ENCODE results near the gene KMT2A.
"Not testable (repeated sequence)": the region's sequence is repeated elsewhere in the genome, so short reads cannot be mapped to it uniquely, and the experiment has no call there.

Gene KMT2A

DNA sequence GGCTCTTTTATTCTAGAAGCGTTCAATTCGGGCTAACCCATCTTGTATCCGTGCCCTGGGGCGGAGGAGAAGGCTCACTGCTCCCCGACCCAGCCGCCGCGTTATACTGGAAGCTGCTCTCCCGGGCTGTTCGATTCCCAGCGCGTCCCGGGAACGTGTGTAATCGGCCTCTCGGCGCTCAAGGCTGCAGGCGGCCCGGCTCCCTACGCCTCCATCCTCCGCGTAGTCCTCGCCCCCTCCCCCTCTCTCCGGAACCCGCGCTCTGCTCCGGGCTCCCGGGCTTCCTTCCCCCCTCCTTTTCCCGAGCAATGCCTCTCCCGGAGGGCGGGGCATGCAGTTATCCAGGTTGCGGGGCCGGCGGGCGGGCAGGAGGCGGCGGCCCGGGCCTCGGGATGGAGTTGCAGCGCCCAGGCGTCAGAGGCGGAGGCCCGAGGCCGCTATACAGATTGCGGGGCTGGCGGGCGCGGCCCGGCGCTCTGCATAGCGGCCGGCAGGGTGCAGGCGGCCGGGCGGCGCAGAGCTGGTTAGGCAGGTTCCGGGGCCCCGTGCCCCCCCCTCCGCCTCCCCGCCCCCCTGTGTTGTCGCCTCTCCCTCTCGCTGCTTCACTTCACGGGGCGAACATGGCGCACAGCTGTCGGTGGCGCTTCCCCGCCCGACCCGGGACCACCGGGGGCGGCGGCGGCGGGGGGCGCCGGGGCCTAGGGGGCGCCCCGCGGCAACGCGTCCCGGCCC is at the start of gene KMT2A:
Gene KMT2A (plus strand): TSS at position 600 of the 732 bp plus-strand sequence. CDS start 21 bp downstream, at position 621.
- DNase-seq (ENCODE audit: low read depth in 3 of 3, low spot score in 1 of 3) = peak; percentile 83 to 95 (median 88)

DNA sequence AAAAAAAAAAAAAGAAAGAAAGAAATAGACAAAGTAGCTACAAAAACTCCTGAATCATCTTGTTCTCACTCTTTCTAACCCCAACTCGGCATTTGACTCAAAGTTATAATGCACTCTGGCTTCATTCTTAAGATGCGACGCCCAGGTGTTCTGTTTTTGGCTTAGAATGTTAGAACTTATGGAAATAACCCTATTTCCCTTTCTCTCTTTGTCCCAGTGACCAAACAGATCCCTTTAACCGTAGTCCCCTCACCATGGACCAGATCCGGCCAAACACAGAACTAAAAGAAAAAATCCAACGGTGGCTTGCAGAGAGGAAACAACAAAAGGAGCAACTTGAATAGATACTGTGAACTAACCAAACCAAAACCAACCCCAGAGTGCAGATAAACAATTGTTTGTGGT is 40.2 kb upstream of the KMT2A start:
- DNase-seq (ENCODE audit: low read depth in 3 of 3, low spot score in 1 of 3) = no peak

- DNase-seq (ENCODE audit: low read depth in 3 of 3, low spot score in 1 of 3) = no peak
Measured at GRCh38 chr11:118397448-118397847, 38.8 kb upstream of the KMT2A start.

DNA sequence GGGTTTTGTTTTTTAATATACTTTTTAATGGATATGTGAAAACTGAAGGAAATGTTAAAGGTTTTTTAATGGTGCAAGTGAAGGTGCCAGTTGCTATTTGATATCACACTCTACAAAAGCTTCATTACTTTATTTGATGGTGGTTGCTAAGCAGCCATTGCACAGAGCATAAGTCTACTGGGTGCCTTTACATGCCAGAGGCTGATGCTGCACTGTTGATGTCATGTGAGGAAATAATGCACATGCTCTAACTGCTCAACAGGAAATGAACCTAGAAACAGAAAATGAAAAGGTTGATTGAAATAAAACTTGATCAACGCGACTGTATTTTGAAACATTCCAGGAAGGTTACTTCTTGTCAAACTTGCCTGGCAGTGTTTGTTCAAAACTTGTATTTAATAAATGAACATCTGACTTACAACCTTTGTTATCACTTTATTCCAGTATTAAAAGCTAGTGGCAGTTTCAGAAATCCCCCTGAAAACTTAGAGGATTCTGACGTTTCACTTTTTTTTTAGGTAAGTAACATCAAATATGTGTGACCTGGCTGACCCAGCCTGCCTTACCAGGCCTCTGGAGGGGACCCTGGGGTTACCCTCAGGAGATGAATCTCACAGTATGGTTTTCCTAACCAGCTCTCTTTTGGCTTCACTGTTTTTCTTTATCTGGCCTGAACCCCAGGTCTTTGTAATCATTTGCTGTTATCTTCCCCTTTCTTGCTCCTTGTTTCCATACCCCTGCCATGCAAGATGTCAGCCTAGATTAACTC is 37.3 kb upstream of the KMT2A start:
- peak in 2 of 3 donors; percentile 5 to 9 for DNase-seq (ENCODE audit: low read depth in 3 of 3, low spot score in 1 of 3)

GRCh38 chr11:118401151-118401879 is 35.0 kb upstream of the KMT2A start, which contains the start of gene ATP5MG:
Gene ATP5MG (plus strand): TSS chr11:118401606. CDS start chr11:118401666, 60 bp downstream.
- DNase-seq (ENCODE audit: low read depth in 3 of 3, low spot score in 1 of 3) = peak; percentile 81 to 84 (median 81)

DNA sequence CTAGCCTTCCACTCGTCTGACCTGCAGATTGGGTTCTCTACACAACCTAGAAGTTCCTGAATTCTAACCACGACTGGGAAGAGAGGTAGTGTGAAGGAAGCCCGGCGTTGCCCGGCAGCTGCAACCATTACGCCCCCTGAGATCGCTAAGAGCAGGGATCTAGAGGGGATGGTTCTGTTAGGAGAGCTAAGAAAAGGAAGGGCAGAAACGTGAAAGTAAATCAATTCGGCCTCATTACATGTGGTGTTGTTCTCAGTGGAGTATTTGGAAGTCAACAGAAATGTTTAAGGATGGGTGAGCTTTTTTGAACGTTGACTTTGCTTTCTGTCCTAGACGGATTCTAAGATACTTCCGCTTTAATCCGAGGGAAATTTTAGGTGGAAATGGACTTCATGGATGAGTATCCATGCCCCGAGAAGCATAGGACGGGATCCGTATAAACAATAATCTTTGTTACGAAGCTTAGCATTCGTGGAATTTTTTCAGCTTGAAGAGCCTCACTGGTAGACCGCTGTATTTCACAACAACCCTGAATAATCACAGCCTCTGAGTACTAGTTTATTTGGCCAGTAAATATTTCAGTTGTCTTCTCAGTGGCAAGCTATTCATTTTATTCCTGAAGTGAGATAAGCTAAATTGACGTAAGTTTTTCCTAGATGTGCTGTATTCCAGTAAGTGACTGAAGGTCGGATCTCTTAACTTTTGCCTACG is 34.3 kb upstream of the KMT2A start:
- DNase-seq (ENCODE audit: low read depth in 3 of 3, low spot score in 1 of 3) = no peak

DNA sequence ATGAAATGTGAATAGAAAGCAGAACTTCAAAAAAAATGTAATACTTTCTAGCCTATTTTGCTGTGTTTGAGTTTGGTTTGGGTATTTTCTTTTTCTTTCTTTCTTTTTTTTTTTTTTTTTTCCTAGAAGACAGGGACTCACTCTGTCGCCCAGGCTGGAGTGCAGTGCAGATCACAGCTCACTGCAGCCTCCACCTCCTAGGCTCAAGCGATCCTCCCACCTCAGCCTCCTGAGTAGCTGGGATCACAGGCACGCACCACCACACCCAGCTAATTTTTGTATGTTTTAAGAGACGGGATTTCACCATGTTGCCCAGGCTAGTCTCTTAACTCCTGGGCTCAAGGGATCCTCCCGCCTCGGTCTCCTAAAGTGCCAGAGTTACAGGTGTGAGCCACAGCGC is 33.7 kb upstream of the KMT2A start:
- not testable (repeated sequence) for DNase-seq (ENCODE audit: low read depth in 3 of 3, low spot score in 1 of 3)

- DNase-seq (ENCODE audit: low read depth in 3 of 3, low spot score in 1 of 3) = no peak
Measured at GRCh38 chr11:118406599-118407166, 29.6 kb upstream of the KMT2A start.

GRCh38 chr11:118410055-118410745 is 26.1 kb upstream of the KMT2A start:
- no peak for DNase-seq (ENCODE audit: low read depth in 3 of 3, low spot score in 1 of 3)

DNA sequence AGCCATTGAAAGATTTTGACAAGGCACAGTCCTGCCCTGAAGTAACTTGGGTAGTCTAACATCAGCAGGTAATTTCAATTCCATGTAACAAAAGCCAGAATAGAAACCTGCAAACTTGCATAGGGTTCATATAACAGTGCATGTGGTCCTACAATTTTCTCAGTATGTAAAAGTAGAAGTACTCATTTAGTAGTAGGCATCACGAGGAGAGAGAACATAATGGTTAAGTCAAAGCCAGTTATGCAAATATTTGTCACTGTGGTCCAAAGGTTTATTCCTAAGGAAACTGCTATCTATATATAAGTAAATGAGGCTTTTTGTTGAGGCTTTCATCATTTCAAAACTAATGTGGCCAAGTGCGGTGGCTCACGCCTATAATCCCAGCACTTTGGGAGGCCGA is 24.8 kb upstream of the KMT2A start:
- DNase-seq (ENCODE audit: low read depth in 3 of 3, low spot score in 1 of 3) = no peak

GRCh38 chr11:118412921-118413320 is 23.4 kb upstream of the KMT2A start:
- no peak for DNase-seq (ENCODE audit: low read depth in 3 of 3, low spot score in 1 of 3)

- DNase-seq (ENCODE audit: low read depth in 3 of 3, low spot score in 1 of 3) = no peak
Measured at GRCh38 chr11:118415062-118415738, 21.1 kb upstream of the KMT2A start.

GRCh38 chr11:118415739-118416068 is 20.6 kb upstream of the KMT2A start:
- DNase-seq (ENCODE audit: low read depth in 3 of 3, low spot score in 1 of 3) = no peak

- not testable (repeated sequence) for DNase-seq (ENCODE audit: low read depth in 3 of 3, low spot score in 1 of 3)
Measured at GRCh38 chr11:118416900-118417299, 19.4 kb upstream of the KMT2A start.

DNA sequence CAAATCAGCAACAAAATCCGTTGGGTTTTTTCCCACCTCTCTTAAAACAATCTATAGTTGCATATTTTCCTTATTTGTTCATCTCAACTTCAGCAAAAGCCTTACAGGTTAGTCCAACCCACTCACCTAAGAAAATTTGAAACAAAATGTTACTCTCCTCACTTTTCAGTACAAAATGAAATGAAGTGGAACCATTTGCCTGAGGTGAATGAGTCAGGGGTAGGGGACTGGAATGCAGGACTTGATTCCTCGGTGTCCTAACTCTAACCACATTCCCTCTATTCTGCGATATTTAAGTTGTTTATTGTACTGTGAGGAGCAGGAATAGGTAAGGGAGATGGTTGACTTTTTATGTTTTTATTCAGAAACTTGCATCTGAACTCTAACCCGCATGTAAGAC is 18.5 kb upstream of the KMT2A start:
- DNase-seq (ENCODE audit: low read depth in 3 of 3, low spot score in 1 of 3) = no peak

DNA sequence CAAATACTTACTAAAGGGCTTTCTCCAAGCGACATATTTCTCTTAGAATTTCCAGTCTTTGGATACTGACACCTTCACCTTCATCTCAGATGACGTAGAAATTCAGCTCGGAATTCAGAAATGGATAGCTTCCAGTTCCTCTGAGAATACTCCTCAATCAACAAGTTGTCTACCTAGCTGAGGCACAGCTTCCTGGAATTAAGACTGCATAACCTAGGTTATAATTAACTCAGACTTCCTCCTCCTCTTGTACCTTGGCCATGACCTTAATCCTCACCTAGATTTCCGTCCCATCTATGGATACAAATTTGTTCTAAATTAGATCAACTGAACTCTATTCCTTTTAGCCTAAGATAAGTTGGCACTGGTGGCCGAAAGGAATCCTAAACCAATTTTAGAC is 17.5 kb upstream of the KMT2A start:
- DNase-seq (ENCODE audit: low read depth in 3 of 3, low spot score in 1 of 3) = no peak

DNA sequence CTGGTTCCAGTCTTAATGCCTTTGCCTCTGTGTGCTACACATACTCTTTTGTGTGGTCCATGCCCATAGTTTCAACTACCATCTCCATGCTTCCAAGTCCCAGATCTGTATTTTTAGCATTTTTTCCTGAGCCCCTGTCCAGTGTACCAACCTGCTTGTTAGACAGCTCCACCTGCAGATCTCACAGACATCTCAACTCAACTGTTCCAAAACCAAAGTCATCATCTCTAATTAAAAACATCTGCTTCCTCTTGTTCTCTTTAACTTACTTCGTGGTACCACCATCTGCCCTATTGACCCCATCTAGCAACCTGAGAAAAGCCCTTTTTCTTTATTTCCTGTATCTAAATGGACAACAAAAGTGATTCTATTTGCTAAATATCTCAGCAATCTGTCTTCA is 8.6 kb upstream of the KMT2A start:
- DNase-seq (ENCODE audit: low read depth in 3 of 3, low spot score in 1 of 3) = no peak

DNA sequence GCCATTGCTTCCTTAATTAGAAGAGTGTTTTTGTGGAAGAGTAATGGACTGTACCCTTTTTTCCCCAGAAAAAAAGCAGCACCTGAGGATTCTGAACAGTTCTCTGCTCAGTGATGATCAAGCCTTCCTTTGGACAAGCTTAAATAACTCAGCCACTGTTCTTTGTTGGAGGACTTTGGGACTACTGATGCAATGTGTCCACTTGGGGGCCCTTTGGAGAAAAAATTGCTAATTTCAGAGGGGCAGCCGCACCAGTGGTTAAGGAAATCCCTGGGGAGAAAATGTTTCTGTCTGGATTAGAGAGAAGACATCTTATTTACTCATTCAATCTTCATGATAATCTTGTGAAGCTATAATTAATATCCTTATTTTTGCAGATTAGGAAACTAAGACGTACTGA is 5.3 kb upstream of the KMT2A start:
- DNase-seq (ENCODE audit: low read depth in 3 of 3, low spot score in 1 of 3) = no peak

GRCh38 chr11:118434123-118434552 is 2.2 kb upstream of the KMT2A start:
- no peak for DNase-seq (ENCODE audit: low read depth in 3 of 3, low spot score in 1 of 3)

All from stimulated activated CD4-positive, alpha-beta T cell treated with anti-CD3 and anti-CD28 coated beads, TNF-alpha, amount 100 ng/mL, for 1 hour (primary cell).